Measurements from ENCODE around the gene FBXO42. TPM values are rescaled to one million over a fixed set of nuclear protein-coding genes. Genes with fewer than 3 reads are reported as not detected.

Gene FBXO42
- total and polyA plus RNA-seq, 3 donors from 2014 or later, result 25.0 to 45.6 (median 42.0) TPM

DNA sequence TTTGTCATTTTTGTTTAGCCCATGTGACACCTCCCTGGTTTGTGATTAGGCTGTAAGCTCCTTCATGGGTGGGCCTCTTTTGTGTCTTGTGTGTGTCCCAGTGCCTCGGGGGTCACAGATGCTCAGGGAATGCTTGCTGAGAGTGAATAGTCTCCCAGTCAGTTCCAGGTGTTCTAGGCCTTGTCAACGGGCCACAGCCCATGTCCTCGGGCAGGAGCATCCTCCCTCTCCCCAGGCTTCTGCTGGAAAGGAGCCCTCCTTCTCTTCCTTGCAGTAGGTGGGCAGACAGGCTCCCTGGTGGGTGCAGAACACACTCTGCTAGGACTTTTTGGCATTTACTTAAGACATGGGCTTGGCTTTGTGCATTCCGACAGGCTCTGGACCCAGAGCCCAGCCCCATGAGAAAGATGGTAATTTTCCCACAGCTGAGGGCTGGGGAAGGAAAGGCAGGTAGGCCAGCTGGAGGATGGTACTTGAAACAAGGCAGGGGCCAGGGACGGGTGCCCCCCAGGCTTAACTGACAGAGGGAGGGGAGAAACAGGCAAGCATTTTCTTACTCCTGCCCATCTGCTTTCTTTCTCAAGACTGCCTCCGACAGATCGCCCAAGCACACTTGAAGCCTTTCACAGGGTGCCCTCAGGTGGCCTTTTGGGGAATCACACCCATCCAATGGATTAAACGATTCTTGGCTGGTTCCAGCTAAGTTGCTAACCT is 108.2 kb downstream of the FBXO42 start:
- Histone ChIP-seq H3K4me1 (peaks cover 25% of the 10 kb centered on the region), H3K27ac (peak overlapping the region; percentile 1 to 12), H3K4me3 (no peak overlapping the region), H3K9me3 (no peaks in the 10 kb centered on the region), H3K27me3 (no peaks in the 10 kb centered on the region), H3K36me3 (ENCODE audit: low read depth, missing control alignments) (no peaks in the 10 kb centered on the region)
- TF ChIP-seq, protein P1, sequence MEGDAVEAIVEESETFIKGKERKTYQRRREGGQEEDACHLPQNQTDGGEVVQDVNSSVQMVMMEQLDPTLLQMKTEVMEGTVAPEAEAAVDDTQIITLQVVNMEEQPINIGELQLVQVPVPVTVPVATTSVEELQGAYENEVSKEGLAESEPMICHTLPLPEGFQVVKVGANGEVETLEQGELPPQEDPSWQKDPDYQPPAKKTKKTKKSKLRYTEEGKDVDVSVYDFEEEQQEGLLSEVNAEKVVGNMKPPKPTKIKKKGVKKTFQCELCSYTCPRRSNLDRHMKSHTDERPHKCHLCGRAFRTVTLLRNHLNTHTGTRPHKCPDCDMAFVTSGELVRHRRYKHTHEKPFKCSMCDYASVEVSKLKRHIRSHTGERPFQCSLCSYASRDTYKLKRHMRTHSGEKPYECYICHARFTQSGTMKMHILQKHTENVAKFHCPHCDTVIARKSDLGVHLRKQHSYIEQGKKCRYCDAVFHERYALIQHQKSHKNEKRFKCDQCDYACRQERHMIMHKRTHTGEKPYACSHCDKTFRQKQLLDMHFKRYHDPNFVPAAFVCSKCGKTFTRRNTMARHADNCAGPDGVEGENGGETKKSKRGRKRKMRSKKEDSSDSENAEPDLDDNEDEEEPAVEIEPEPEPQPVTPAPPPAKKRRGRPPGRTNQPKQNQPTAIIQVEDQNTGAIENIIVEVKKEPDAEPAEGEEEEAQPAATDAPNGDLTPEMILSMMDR (IDR thresholded peaks at IDR 0.05), result peak; percentile 65 to 91 (median 66)
- no peak for TF ChIP-seq POLR2A (IDR thresholded peaks at IDR 0.05)
- DNase-seq, result peak; percentile 87
- intact Hi-C loops (cut with DNase I; ENCODE audit: low total_unique reads), result loop anchor here (10.0 kb wide), 1 partner anchor 159 kb away; no protein-coding TSS in a partner anchor
- 37 to 39% methylated on average over 7 to 8 of the region's 8 CpGs for WGBS, 2 donors

DNA sequence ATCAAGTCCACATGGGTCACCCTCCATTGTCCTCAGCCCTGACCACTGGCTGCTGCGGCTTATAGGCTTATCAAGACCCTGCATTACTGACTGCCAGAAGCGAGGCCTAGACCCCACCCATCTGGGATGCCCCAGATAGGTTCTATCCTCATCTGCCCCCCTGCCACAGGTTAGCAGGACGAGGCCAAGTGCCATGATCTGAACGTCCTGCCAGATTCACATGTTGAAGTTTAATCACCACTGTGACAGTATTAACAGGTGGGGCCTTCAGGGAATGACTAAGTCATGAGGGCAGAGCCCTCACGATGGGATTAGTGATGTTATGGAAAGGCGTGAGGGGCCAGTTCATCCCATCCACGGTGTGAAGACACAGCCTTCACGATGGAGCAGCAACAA is 109.1 kb downstream of the FBXO42 start:
- H3K4me1 ChIP-seq, result peaks cover 16% of the 10 kb centered on the region
- H3K36me3 ChIP-seq (ENCODE audit: low read depth, missing control alignments), result no peaks in the 10 kb centered on the region
- H3K27me3 ChIP-seq, result no peaks in the 10 kb centered on the region
- H3K9me3 ChIP-seq, result no peaks in the 10 kb centered on the region
- intact Hi-C loops (cut with DNase I; ENCODE audit: low total_unique reads), result loop anchor here (10.0 kb wide), 1 partner anchor 158 kb away; no protein-coding TSS in a partner anchor
- no peak overlapping the region for H3K4me3 ChIP-seq
- TF ChIP-seq POLR2A (IDR thresholded peaks at IDR 0.05), result no peak
- TF ChIP-seq, protein P1 (IDR thresholded peaks at IDR 0.05), result no peak
- DNase-seq, result no peak
- 81 to 83% methylated on average over 6 to 8 of the region's 8 CpGs for WGBS, 2 donors
- H3K27ac ChIP-seq, result no peak overlapping the region

DNA sequence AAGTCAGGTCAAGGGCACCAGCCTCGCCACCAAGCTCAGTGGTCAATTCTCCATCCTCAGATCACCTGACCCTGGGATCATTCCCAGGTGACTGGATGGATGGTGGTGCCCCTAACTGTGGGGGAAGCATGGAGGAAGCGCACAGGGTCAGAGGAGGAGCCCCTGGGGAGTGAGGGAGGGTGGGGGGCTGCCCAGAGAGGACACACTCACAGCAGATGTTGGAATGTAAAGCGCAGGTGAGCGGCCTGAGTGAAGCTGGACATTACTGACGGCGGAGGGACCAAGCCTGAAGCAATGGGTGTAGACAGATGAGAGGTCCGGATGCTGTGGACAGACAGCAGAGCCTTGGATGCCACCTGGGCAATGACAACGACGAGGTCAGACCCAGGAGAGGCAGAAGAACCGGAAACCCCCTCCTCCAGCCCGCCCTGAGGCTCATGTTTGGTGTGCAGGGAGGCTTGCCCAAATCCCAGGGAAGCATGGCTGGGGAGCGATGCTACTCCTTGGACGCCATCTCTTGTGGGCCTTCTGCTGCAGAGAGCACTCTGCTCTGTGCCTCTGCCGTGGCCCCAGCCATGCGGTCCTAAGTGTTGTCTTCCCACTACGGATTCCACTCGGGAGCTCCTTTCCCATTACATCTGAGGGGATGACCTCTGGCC is 109.6 kb downstream of the FBXO42 start:
- intact Hi-C loops (cut with DNase I; ENCODE audit: low total_unique reads), result loop anchor here (10.0 kb wide), 1 partner anchor 158 kb away; no protein-coding TSS in a partner anchor
- H3K4me3 ChIP-seq, result no peak overlapping the region
- no peaks in the 10 kb centered on the region for H3K9me3 ChIP-seq
- H3K27me3 ChIP-seq, result no peaks in the 10 kb centered on the region
- 83 to 85% methylated on average over 12 to 17 of the region's 17 CpGs for whole genome bisulfite sequencing, 2 donors
- TF ChIP-seq, protein P1 (IDR thresholded peaks at IDR 0.05), result no peak
- TF ChIP-seq POLR2A (IDR thresholded peaks at IDR 0.05), result no peak
- DNase-seq, result no peak
- H3K4me1 ChIP-seq, result peaks cover 13% of the 10 kb centered on the region
- no peak overlapping the region for H3K27ac ChIP-seq
- no peaks in the 10 kb centered on the region for H3K36me3 ChIP-seq (ENCODE audit: low read depth, missing control alignments)

DNA sequence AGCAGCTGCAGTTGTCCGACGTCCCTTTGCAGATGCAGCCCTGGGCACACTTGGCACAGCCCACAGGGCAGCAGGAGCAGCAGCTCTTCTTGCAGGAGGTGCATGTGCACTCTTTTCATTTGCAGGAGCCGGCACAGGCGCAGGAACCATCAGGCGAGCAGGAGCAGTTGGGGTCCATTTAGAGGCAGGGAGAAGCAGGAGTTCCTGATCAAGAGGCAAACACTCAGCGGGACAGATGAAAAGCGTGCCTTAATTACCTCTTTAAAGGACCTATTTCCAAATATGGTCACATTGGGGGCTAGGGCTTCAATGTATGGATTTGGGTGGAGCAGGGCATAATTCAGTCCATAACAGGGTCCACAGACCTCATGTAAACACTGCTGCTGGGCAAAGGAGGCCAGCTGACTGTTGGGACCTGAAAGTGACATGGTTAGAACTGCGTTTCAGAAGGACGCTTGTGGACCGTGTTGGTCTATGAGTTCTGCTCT is 111.0 kb downstream of the FBXO42 start:
- Histone ChIP-seq H3K4me3 (no peak overlapping the region), H3K9me3 (no peaks in the 10 kb centered on the region), H3K27ac (no peak overlapping the region), H3K4me1 (peaks cover 15% of the 10 kb centered on the region), H3K27me3 (no peaks in the 10 kb centered on the region), H3K36me3 (ENCODE audit: low read depth, missing control alignments) (no peaks in the 10 kb centered on the region)
- intact Hi-C loops (cut with DNase I; ENCODE audit: low total_unique reads), result loop anchor here (10.0 kb wide), 1 partner anchor 156 kb away; no protein-coding TSS in a partner anchor
- TF ChIP-seq, protein P1 (IDR thresholded peaks at IDR 0.05), result no peak
- TF ChIP-seq POLR2A (IDR thresholded peaks at IDR 0.05), result no peak
- DNase-seq, result no peak
- 84 to 89% methylated on average over 10 of the region's 10 CpGs for WGBS, 2 donors
